ENCODE measurements around the gene HMGXB4. TPM values are rescaled to one million over a fixed set of nuclear protein-coding genes. Genes with fewer than 3 reads are reported as not detected.

Gene HMGXB4
- total and polyA plus RNA-seq, 9 of the 15 experiments (the other 6 are each of a cell fraction or from before 2014, with no cell fraction given), result 9.9 to 31.4 (median 24.8) TPM

GRCh38 chr22:35342390-35342789 lies 85.1 kb downstream of the HMGXB4 start:
- no peaks in the 10 kb centered on the region for H3K9me3 ChIP-seq (replicated peaks; ENCODE audit: control insufficient read depth, insufficient read depth, low read depth, low read length)
- no peaks in the 10 kb centered on the region for H3K27me3 ChIP-seq (ENCODE audit: control insufficient read depth in 2 of 2, insufficient read depth in 2 of 2, low read length in 2 of 2)
- H3K4me2 ChIP-seq (ENCODE audit: insufficient read depth, low read length), result no peak overlapping the region
- peaks cover 3% of the 10 kb centered on the region; the same call in 1 of the 3 replicates for H3K36me3 ChIP-seq (ENCODE audit: control insufficient read depth, insufficient read depth, low read length)
- DNase-seq (ENCODE audit: extremely low read depth in 1 of 4, low spot score in 3 of 4) (no peak), ATAC-seq (no peak), FAIRE-seq (no peak)
- CTCF ChIA-PET (ENCODE audit: low intra/inter-chr PET ratio), result no interaction called here
- no peak overlapping the region for H3K27ac ChIP-seq (ENCODE audit: extremely low read depth, low read depth, low read length)
- no peaks in the 10 kb centered on the region for H4K20me1 ChIP-seq (replicated peaks; ENCODE audit: control insufficient read depth, insufficient read depth, low read length)
- in situ Hi-C loops (cut with MboI), result no loop called here
- H3K4me3 ChIP-seq, result no peak overlapping the region
- POLR2A ChIA-PET, result no interaction called here
- H3K79me2 ChIP-seq (ENCODE audit: control insufficient read depth, insufficient read depth, low read length), result no peaks in the 10 kb centered on the region
- intact Hi-C loops (cut with micrococcal nuclease), result no loop called here
- H2AFZ ChIP-seq (ENCODE audit: low read depth, low read length), result no peak overlapping the region
- H3K9ac ChIP-seq (ENCODE audit: insufficient read depth in 1 of 2, low read depth in 2 of 2, low read length in 2 of 2), result no peak overlapping the region; a peak in 1 of 4 replicates
- H3K4me1 ChIP-seq (replicated peaks in 1 of 2; ENCODE audit: control insufficient read depth in 2 of 2, insufficient read depth in 2 of 2, low read length in 2 of 2), result peaks cover 0 to 5% of the 10 kb centered on the region in 2 experiments; a peak in 1 of 5 replicates
- BruUV-seq (replicated peaks), result no TSS peak
- WGBS (ENCODE audit: insufficient coverage, low coverage, missing lambda C conversion rate), result 88% methylated on average over 3 of the region's 4 CpGs
- TF ChIP-seq NR2C1 (IDR thresholded peaks at IDR 0.05), result no peak
- no peak for TF ChIP-seq NR2C1 (tag; IDR thresholded peaks at IDR 0.05)
- TF ChIP-seq ZNF311 (CRISPR knock-in tag; IDR thresholded peaks at IDR 0.05), result no peak
- TF ChIP-seq KAT2B (IDR thresholded peaks at IDR 0.05; ENCODE audit: low read depth, low read length), result no peak
- no peak for TF ChIP-seq NFIX (CRISPR knock-in tag; IDR thresholded peaks at IDR 0.05; ENCODE audit: low read depth)
- TF ChIP-seq TCF7 (IDR thresholded peaks at IDR 0.05; ENCODE audit: borderline replicate concordance), result no peak
- no peak for TF ChIP-seq MYC (IDR thresholded peaks at IDR 0.05; ENCODE audit: low read depth, low read length)
- no peak for TF ChIP-seq MYC (CRISPR knock-in tag; IDR thresholded peaks at IDR 0.05; ENCODE audit: borderline replicate concordance, low read depth)
- TF ChIP-seq HEY1 (CRISPR knock-in tag; IDR thresholded peaks at IDR 0.05; ENCODE audit: borderline replicate concordance), result no peak
- TF ChIP-seq CBX8 (IDR thresholded peaks at IDR 0.05; ENCODE audit: borderline replicate concordance, extremely low read depth, low read depth, low read length, poor library complexity, severe bottlenecking), result no peak
- TF ChIP-seq, protein P1, sequence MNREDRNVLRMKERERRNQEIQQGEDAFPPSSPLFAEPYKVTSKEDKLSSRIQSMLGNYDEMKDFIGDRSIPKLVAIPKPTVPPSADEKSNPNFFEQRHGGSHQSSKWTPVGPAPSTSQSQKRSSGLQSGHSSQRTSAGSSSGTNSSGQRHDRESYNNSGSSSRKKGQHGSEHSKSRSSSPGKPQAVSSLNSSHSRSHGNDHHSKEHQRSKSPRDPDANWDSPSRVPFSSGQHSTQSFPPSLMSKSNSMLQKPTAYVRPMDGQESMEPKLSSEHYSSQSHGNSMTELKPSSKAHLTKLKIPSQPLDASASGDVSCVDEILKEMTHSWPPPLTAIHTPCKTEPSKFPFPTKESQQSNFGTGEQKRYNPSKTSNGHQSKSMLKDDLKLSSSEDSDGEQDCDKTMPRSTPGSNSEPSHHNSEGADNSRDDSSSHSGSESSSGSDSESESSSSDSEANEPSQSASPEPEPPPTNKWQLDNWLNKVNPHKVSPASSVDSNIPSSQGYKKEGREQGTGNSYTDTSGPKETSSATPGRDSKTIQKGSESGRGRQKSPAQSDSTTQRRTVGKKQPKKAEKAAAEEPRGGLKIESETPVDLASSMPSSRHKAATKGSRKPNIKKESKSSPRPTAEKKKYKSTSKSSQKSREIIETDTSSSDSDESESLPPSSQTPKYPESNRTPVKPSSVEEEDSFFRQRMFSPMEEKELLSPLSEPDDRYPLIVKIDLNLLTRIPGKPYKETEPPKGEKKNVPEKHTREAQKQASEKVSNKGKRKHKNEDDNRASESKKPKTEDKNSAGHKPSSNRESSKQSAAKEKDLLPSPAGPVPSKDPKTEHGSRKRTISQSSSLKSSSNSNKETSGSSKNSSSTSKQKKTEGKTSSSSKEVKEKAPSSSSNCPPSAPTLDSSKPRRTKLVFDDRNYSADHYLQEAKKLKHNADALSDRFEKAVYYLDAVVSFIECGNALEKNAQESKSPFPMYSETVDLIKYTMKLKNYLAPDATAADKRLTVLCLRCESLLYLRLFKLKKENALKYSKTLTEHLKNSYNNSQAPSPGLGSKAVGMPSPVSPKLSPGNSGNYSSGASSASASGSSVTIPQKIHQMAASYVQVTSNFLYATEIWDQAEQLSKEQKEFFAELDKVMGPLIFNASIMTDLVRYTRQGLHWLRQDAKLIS (CRISPR knock-in tag; IDR thresholded peaks at IDR 0.05), result no peak
- TF ChIP-seq FOXK2 (conservative IDR thresholded peaks at IDR 0.05 in 1 of 2, IDR thresholded peaks at IDR 0.05 in 1 of 2; ENCODE audit: low read depth in 2 of 2), result no peak
- TF ChIP-seq HMG20A (CRISPR knock-in tag; conservative IDR thresholded peaks at IDR 0.05), result no peak
- TF ChIP-seq RFX5 (IDR thresholded peaks at IDR 0.05; ENCODE audit: low read depth, low read length), result no peak
- TF ChIP-seq PHF21A (IDR thresholded peaks at IDR 0.05; ENCODE audit: borderline replicate concordance, low read depth), result no peak
- TF ChIP-seq HDGF (IDR thresholded peaks at IDR 0.05), result no peak
- H3K9me1 ChIP-seq (ENCODE audit: control insufficient read depth, insufficient read depth, low read length), result no peaks in the 10 kb centered on the region
